GM12801 (cell line): ENCODE data around the gene SFMBT1.

Source experiments
- TF ChIP-seq, protein P1 (sequence below): IDR thresholded peaks from one replicate; pipeline ENCODE4 v1.5.1; 2011; ENCODE audit warnings: control low read depth; ENCODE audit not compliant: insufficient read length; ENCODE audit errors: extremely low read depth

SFMBT1 gene

DNA sequence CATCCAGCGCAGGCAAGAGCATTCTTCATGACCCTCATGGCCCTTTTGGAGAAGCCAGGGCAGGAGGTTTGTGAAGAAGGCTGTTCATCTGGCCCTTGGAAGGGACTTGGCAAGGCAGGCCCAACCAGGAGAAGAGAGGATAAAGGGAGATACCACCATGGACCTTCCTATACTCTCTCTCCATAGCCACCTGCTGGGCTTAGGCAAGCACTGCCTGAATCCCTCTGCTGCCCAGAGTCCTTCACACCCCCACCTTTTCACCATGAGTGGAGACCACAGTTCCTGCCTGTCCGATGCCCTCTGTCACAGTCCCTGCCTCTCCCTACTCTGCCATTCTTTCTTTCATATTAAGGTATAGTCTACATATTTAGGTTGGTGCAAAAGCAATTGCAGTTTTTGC lies 10.6 kb upstream of the SFMBT1 start:
- TF ChIP-seq, protein P1, sequence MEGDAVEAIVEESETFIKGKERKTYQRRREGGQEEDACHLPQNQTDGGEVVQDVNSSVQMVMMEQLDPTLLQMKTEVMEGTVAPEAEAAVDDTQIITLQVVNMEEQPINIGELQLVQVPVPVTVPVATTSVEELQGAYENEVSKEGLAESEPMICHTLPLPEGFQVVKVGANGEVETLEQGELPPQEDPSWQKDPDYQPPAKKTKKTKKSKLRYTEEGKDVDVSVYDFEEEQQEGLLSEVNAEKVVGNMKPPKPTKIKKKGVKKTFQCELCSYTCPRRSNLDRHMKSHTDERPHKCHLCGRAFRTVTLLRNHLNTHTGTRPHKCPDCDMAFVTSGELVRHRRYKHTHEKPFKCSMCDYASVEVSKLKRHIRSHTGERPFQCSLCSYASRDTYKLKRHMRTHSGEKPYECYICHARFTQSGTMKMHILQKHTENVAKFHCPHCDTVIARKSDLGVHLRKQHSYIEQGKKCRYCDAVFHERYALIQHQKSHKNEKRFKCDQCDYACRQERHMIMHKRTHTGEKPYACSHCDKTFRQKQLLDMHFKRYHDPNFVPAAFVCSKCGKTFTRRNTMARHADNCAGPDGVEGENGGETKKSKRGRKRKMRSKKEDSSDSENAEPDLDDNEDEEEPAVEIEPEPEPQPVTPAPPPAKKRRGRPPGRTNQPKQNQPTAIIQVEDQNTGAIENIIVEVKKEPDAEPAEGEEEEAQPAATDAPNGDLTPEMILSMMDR, result no peak

DNA sequence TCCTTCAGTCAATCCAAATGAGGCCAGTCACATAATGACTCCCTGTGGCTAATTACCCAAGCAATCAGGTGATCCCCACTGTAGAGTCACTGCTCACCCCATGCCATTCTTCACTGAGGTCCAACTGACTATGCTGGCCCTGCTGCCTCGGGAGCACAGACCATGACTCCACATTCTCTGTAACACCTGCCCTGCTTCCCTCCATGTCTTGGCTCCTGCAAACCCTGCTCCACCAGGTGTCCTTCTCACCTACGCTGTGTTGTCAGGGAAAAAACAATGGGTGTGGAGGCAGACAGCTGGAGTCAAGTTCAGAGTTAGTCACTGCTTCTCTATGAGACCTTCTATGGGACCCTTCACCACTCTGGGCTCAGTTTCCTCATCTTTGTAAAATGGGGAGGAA lies 6.1 kb upstream of the SFMBT1 start:
- TF ChIP-seq, protein P1, result no peak

DNA sequence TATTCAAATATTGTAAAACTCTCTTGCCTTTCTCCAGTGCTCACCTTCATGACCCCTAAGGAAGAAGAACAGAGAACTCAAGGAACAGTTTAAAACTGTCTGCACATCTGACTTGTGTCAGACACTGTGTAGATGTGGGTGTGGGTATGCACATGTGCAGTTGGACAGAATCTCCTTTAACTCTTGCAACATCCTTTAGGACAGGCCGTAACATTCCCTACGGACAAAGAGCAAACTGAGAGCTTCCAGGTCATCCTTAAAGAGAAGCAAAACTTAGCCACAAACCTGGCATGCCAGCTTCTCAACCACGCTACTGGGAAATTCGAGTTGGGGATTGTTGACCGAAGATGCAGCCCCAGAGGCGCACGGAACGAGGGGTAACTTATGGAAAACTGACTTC lies 4.1 kb upstream of the SFMBT1 start:
- TF ChIP-seq, protein P1, result no peak

DNA sequence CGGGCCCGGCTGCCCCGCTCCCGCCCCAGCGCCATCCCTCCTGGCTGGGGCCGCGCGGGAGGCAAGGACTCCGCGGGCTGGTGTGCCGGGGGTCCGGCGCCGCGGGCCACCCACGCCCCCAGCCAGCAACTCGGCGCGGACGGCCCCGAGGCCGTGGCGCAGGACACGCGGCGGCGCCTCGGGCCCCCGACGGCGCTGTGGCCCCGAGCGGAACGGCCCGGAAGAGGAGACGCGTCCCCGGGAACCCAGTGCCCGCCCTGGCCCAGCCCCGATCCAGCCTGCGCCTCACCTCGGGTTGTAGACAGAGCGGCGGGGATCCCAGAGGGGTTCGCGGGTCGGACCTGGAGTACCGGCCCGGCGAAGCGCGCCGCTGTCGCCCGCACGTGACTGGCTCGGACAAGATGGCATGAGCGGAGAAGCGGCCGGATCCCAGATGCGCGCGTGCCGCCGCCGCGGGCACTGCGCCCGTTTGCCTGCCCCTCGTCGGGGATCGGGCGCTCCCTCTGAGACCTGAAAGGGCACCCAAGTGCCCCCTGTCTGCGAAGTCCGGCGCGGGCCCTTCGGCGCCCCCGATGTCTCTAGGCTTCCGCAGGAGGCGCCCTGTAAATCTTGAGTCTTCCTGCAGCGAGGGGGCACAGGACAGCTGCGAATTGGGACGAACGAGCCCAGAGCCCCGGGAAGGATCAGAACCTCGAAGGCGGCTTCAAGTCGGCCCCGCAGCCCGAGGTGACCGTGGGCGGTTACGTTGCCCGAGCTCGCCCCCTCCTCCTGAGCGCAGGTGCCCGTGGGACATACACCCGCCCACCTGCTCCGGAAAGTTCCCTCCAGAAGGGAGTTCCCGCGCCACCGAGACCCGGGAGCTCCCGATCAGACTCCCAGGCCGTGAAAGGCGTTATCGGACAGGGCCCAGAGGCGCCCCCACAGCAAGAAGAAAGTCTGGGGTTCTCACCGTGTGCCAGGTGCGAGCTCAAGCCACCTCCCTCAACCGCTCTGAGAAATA lies 598 bp upstream of the SFMBT1 start:
- TF ChIP-seq, protein P1, result no peak

DNA sequence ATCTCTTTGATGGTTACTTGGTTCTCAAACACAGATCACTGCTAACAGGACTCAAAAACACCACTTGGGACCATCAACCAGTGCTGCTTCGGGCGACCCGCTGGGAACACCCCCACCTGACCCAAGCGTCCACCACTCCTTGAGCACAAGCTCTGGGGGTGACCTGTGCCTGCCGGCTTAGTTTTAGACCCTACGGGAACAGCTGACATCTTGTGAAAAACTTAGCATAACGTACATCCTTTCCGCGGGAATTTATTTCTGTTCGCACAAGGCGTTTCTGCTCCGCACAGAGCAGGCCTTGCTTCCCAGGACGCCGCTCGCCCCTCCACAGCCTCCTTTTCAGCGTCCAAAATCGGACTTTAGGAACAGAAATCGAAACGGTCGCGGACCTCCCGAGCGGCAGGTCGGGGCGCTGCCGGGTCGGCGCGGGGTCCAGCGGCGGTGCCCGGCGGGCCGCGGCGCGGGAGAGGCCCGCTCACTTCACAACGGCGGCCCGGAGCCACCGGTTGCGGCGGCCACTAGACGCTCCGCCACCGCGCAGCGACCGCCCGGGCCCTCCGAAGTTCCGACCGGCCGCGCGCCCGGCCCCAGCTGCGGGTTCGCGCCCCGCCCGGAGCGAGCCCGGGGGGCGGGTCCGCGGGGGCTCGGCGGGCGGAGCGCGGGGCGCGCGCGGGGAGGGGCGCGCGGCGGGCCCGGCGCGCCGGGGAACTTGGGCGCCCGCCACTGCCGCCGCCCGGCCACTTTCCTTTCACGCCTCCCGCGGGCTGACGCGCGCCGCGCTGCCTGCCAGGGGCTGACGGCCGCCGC lies 959 bp downstream of the SFMBT1 start:
- TF ChIP-seq, protein P1, result no peak

DNA sequence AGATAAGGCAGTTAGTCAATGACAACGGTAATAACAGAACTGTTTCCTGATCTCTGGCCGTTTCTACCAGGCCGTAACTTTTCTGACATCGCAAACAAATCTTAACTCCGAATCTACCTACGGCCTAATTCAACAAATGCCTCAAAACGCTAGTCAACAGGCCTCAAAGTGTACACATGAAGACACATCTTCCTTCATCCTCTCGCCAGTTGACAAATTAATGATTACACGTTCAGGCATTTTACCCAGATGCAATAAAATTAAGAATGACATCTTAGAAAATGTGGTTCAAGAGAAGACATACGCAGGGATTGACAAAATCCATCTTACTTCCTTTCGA lies 1.5 kb downstream of the SFMBT1 start:
- TF ChIP-seq, protein P1, result no peak

DNA sequence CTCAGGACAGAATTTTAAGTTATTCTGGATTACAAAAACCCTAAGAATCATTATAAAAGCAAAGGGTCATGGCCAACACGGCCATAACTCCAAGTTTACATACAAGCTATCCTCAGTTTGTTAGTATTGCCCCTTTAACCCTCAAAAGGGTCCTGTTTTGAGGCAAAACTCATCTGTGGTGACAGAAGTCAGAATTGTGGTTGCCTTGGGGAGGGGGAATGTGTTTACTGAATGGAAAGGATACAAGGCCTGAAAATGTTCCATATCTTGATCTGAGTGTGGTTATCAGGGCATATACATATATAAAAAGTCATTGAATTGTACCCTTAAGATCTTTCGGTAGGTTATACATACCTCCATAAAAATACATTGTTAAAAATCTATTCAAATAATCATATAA lies 2.1 kb downstream of the SFMBT1 start:
- TF ChIP-seq, protein P1, result no peak
